Lung (tissue), 16 donors: ENCODE measurements around the gene TMPRSS2. TPM values are rescaled to one million over a fixed set of nuclear protein-coding genes. Genes with fewer than 3 reads are reported as not detected.

Source experiments
- ATAC-seq: fragments of 200-7000 bp; cut with Tn5 transposase; one replicate; pipeline ENCODE4 v1.9.1; 2020; ENCODE audit warnings: moderate number of reproducible peaks; ENCODE audit not compliant: insufficient read depth, low FRiP score
- DNase-seq, 3 donors: peaks; one replicate each; pipeline ENCODE4 v3.0.0-alpha.2; 2013 to 2017
- H3K27ac ChIP-seq, 2 donors: one replicate each; pipeline ENCODE4 v1.5.1; 2013; ENCODE audit warnings: mild to moderate bottlenecking in 2 of 2, moderate library complexity in 2 of 2, control low read depth in 1 of 2, inconsistent platforms in 1 of 2, low read depth in 1 of 2, low read length in 1 of 2
- H3K27me3 ChIP-seq, 3 donors: one replicate each; pipeline ENCODE4 v1.5.1; 2013; ENCODE audit warnings: low read length in 2 of 3; ENCODE audit not compliant: control insufficient read depth in 3 of 3, insufficient read depth in 3 of 3
- H3K36me3 ChIP-seq, 4 donors: one replicate each; pipeline ENCODE4 v1.5.1; 2013; ENCODE audit warnings: low read length in 4 of 4, mild to moderate bottlenecking in 1 of 4, moderate library complexity in 1 of 4; ENCODE audit not compliant: control insufficient read depth in 4 of 4, insufficient read depth in 4 of 4
- H3K4me1 ChIP-seq, 5 donors: one replicate each; pipeline ENCODE4 v1.5.1; 2013; ENCODE audit warnings: low read length in 5 of 5, mild to moderate bottlenecking in 2 of 5, moderate library complexity in 1 of 5; ENCODE audit not compliant: control insufficient read depth in 5 of 5, insufficient read depth in 5 of 5
- H3K4me3 ChIP-seq: one replicate; pipeline ENCODE4 v1.5.1; 2013; ENCODE audit warnings: mild to moderate bottlenecking, control low read depth, moderate library complexity
- H3K9ac ChIP-seq, 2 donors: one replicate each; pipeline ENCODE4 v1.5.1; 2013; ENCODE audit warnings: low read length in 2 of 2, control low read depth in 1 of 2; ENCODE audit not compliant: insufficient read depth in 1 of 2
- H3K9me3 ChIP-seq, 4 donors: one replicate each; pipeline ENCODE4 v1.5.1; 2013; ENCODE audit warnings: low read length in 3 of 4, mild to moderate bottlenecking in 1 of 4, moderate library complexity in 1 of 4; ENCODE audit not compliant: control insufficient read depth in 4 of 4, insufficient read depth in 3 of 4
- CTCF ChIP-seq: IDR thresholded peaks from 2 replicates; pipeline ENCODE4 v1.5.1; 2012; ENCODE audit warnings: mild to moderate bottlenecking; ENCODE audit errors: control extremely low read depth, extremely low read depth
- WGBS, 2 donors: extraction: QIAGEN DNeasy Blood & Tissue Kit; methylation state at CpG; one replicate each; pipeline ENCODE4 v1.1.7; 2013; 5-methylcytosine and 5-hydroxymethylcytosine counted together
- long read RNA-seq, 5 donors: transcript quantifications; one replicate each; lab custom pipeline, GENCODE V29; 2026
- polyA plus RNA-seq, 2 donors: library from polyadenylated mRNA; stranded (reverse); fragments of 200-250 nt; gene quantifications; one replicate each; pipeline ENCODE4 v1.2.1, GENCODE V29; 2013
- total RNA-seq, 2 donors: library from RNA; depleted of rRNA in 1 of 2; stranded (reverse); fragments of >200 nt in 1 of 2; gene quantifications; one replicate each; pipeline ENCODE4 v1.2.1, GENCODE V29; 2014 to 2021
- donor health status: control.
- donor health status: control.
- donor health status: Bipolar disorder and iron deficiency.
- donor health status: healthy.
- donor health status: DM: yes; HTN: yes; CAD: no.

TMPRSS2 gene
- total RNA-seq (100 to 1,000 TPM in 1 of 2 donors, 10 to 100 TPM in 1; 94.5 to 130 TPM), polyA plus RNA-seq (10 to 100 TPM; 46.2 to 50.0 TPM)
- long read RNA-seq, donor 1, transcript TMPRSS2-201 (14 exons, 3,205 nt): major isoform, 5 of 5 reads
- long read RNA-seq, donor 1, partial matches to known transcripts: 0 of 5 reads
- long read RNA-seq, donor 1, other reads (novel, unspliced or antisense): 0 of 5 reads
- long read RNA-seq, donor 2, partial matches to known transcripts: 0 of 3 reads
- long read RNA-seq, donor 2, other reads (novel, unspliced or antisense): 0 of 3 reads
- long read RNA-seq, donor 3, partial matches to known transcripts: 0 of 5 reads
- long read RNA-seq, donor 3, other reads (novel, unspliced or antisense): 0 of 5 reads
- long read RNA-seq, donor 4: 0 reads
- long read RNA-seq, donor 5, transcript TMPRSS2-209 (2 exons, 633 nt): major isoform, 5 of 12 reads
- long read RNA-seq, donor 5, transcript TMPRSS2-201 (14 exons, 3,205 nt): major isoform, 5 of 12 reads
- long read RNA-seq, donor 5, partial matches to known transcripts: 0 of 12 reads
- long read RNA-seq, donor 5, other reads (novel, unspliced or antisense): 0 of 12 reads

GRCh38 chr21:41507521-41508414, at the start of gene TMPRSS2:
Gene TMPRSS2, minus strand, starts transcription at chr21:41508158. Its CDS starts 10,025 bp downstream, at chr21:41498133.
- H3K27me3 ChIP-seq: peaks cover 6 to 49% (median 42%) of the 10 kb centered on the region in 3 donors
- H3K36me3 ChIP-seq: no peaks in the 10 kb centered on the region
- H3K4me3 ChIP-seq: peak within 1 kb of the TSS; percentile 67
- TF ChIP-seq CTCF: no peak
- 1 to 2% methylated on average over 54 to 85 of the region's 85 CpGs for WGBS, 2 donors
- DNase-seq (peak in 2 of 3 donors; percentile 70 to 71), ATAC-seq (peak; percentile 75)
- peak within 1 kb of the TSS in 1 of 2 donors; percentile 93 for H3K27ac ChIP-seq
- H3K4me1 ChIP-seq: peaks cover 0 to 2% (median 0%) of the 10 kb centered on the region in 5 donors
- peaks cover 0 to 3% (median 0%) of the 10 kb centered on the region in 4 donors for H3K9me3 ChIP-seq
- no peak within 1 kb of the TSS for H3K9ac ChIP-seq

GRCh38 chr21:41555057-41555456, 47.1 kb upstream of the TMPRSS2 start:
- Histone ChIP-seq H3K27me3 (no peaks in the 10 kb centered on the region), H3K9me3 (no peaks in the 10 kb centered on the region), H3K9ac (no peak overlapping the region), H3K4me1 (peaks cover 0 to 3% (median 0%) of the 10 kb centered on the region in 5 donors), H3K27ac (no peak overlapping the region), H3K4me3 (no peak overlapping the region), H3K36me3 (no peaks in the 10 kb centered on the region)
- no peak for DNase-seq
- no peak for ATAC-seq
- no peak for TF ChIP-seq CTCF
- WGBS, 2 donors: 91% methylated on average over 1 of the region's 1 CpG

- no peaks in the 10 kb centered on the region for H3K9me3 ChIP-seq
- H3K27me3 ChIP-seq: no peaks in the 10 kb centered on the region
- no peak overlapping the region for H3K9ac ChIP-seq
- H3K27ac ChIP-seq: no peak overlapping the region
- H3K4me1 ChIP-seq: peaks cover 0 to 3% (median 0%) of the 10 kb centered on the region in 5 donors
- TF ChIP-seq CTCF: no peak
- H3K4me3 ChIP-seq: no peak overlapping the region
- no peaks in the 10 kb centered on the region for H3K36me3 ChIP-seq
- no peak for DNase-seq
- no peak for ATAC-seq
- 88 to 94% methylated on average over 6 of the region's 6 CpGs for WGBS, 2 donors
Measured at GRCh38 chr21:41552254-41552653, 44.3 kb upstream of the TMPRSS2 start.
